CD8-positive, alpha-beta memory T cell (primary cell): ENCODE data around the gene SEMA5A. TPM values are rescaled to one million over a fixed set of nuclear protein-coding genes. Genes with fewer than 3 reads are reported as not detected.

Source experiments
- CTCF ChIA-PET: fragments of 350-600 bp; sonication (Branson Sonifier 250); formaldehyde crosslinking; loops from one replicate; lab custom pipeline; 2021; ENCODE audit warnings: antibody characterized with exemption; lab: Charles Lee
- POLR2A ChIA-PET: fragments of 350-600 bp; sonication (Branson Sonifier 250); formaldehyde crosslinking; loops from one replicate; lab custom pipeline; 2021; ENCODE audit warnings: antibody characterized with exemption; lab: Charles Lee
- DNase-seq, 5 donors: peaks; one replicate each; pipeline versions ENCODE4 v3.0.0 to v3.0.0-alpha.2; 2020 to 2022; ENCODE audit warnings: mixed read lengths in 1 of 5
- H3K27ac ChIP-seq: one replicate; pipeline ENCODE4 v1.7.0; 2013; ENCODE audit warnings: low read depth, mild to moderate bottlenecking, low read length, moderate library complexity
- H3K27me3 ChIP-seq: 2 replicates; pipeline ENCODE4 v1.7.0; 2013; ENCODE audit warnings: low read length, mild to moderate bottlenecking; ENCODE audit not compliant: insufficient read depth, poor library complexity, severe bottlenecking
- H3K36me3 ChIP-seq: 2 replicates; pipeline ENCODE4 v1.7.0; 2013; ENCODE audit warnings: mild to moderate bottlenecking, low read length, moderate library complexity; ENCODE audit not compliant: insufficient read depth
- H3K4me1 ChIP-seq: 2 replicates; pipeline ENCODE4 v1.7.0; 2013; ENCODE audit warnings: mild to moderate bottlenecking, low read length, moderate library complexity; ENCODE audit not compliant: insufficient read depth
- H3K4me3 ChIP-seq: 2 replicates; pipeline ENCODE4 v1.7.0; 2013; ENCODE audit warnings: mild to moderate bottlenecking, low read length
- H3K9me3 ChIP-seq: 2 replicates; pipeline ENCODE4 v1.7.0; 2013; ENCODE audit warnings: mild to moderate bottlenecking, low read length
- H3K27ac Mint-ChIP-seq, 8 donors: one replicate each; pipeline ENCODE4 v1.8.0; 2020 to 2021; ENCODE audit warnings: mixed read lengths in 8 of 8, mild to moderate bottlenecking in 6 of 8, inconsistent platforms in 3 of 8, moderate library complexity in 3 of 8
- H3K27me3 Mint-ChIP-seq, 2 donors: one replicate each; pipeline ENCODE4 v1.8.0; 2020 to 2021; ENCODE audit warnings: mixed read lengths in 2 of 2, mild to moderate bottlenecking in 1 of 2, moderate library complexity in 1 of 2
- H3K36me3 Mint-ChIP-seq, 3 donors: one replicate each; pipeline ENCODE4 v1.8.0; 2020 to 2021; ENCODE audit warnings: mixed read lengths in 3 of 3, inconsistent platforms in 1 of 3, mild to moderate bottlenecking in 1 of 3
- H3K4me1 Mint-ChIP-seq, 3 donors: one replicate each; pipeline ENCODE4 v1.8.0; 2020 to 2021; ENCODE audit warnings: mixed read lengths in 3 of 3, inconsistent platforms in 1 of 3, mild to moderate bottlenecking in 1 of 3
- H3K4me3 Mint-ChIP-seq, 7 donors: one replicate each; pipeline ENCODE4 v1.8.0; 2020 to 2021; ENCODE audit warnings: mixed read lengths in 7 of 7, mild to moderate bottlenecking in 6 of 7, moderate library complexity in 4 of 7, inconsistent platforms in 2 of 7
- H3K9me3 Mint-ChIP-seq, 5 donors: one replicate each; pipeline ENCODE4 v1.8.0; 2020 to 2022; ENCODE audit warnings: mixed read lengths in 5 of 5, mild to moderate bottlenecking in 3 of 5, moderate library complexity in 2 of 5, inconsistent platforms in 1 of 5
- polyA plus RNA-seq: library from polyadenylated mRNA; unstranded; fragments of 300-500 nt; fragmentation: Illumina TruSeq; gene quantifications from one replicate; pipeline ENCODE4 v1.2.3, GENCODE V29; 2021
- total RNA-seq, 2 experiments: library from RNA; stranded (reverse); gene quantifications; one replicate each; pipeline ENCODE4 v1.2.3, GENCODE V29; 2021

SEMA5A gene
- total and polyA plus RNA-seq, 3 experiments from 2014 or later = not detected

DNA sequence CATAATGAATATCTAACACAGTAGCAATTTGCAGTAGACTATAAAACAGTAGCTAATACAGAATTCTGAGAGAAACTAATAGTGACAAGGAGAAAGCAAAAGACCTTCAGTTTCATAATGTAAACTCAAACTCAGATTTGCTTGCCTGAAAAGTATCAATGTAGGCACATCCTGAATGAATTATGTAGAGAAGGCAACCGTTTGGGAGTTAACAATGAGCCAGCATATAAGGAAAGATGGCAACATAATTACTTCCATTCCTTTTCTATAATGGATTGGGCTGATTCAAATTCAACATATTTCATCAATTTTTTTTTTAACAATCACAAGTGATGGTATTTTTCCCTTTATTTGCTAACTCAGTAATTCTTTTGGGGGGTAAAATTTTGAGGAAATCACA lies 261.6 kb downstream of the SEMA5A start:
- Histone ChIP-seq H3K4me1 (no peaks in the 10 kb centered on the region), H3K36me3 (no peaks in the 10 kb centered on the region), H3K4me3 (no peak overlapping the region), H3K9me3 (no peaks in the 10 kb centered on the region), H3K27me3 (no peaks in the 10 kb centered on the region), H3K27ac (no peak overlapping the region)
- H3K9me3 Mint-ChIP-seq = peaks cover 0 to 6% (median 4%) of the 10 kb centered on the region in 5 donors
- H3K36me3 Mint-ChIP-seq = no peaks in the 10 kb centered on the region
- no peak overlapping the region for H3K27ac Mint-ChIP-seq
- no peaks in the 10 kb centered on the region for H3K4me1 Mint-ChIP-seq
- no peak for DNase-seq
- H3K27me3 Mint-ChIP-seq = peaks cover 0 to 3% of the 10 kb centered on the region in 2 donors
- H3K4me3 Mint-ChIP-seq = no peak overlapping the region
- ChIA-PET POLR2A (no interaction called here), CTCF (no interaction called here)

GRCh38 chr5:9283473-9283872 lies 262.4 kb downstream of the SEMA5A start:
- H3K4me3 ChIP-seq = no peak overlapping the region
- no peaks in the 10 kb centered on the region for H3K36me3 Mint-ChIP-seq
- ChIA-PET POLR2A (no interaction called here), CTCF (no interaction called here)
- H3K36me3 ChIP-seq = no peaks in the 10 kb centered on the region
- no peaks in the 10 kb centered on the region for H3K27me3 ChIP-seq
- H3K4me3 Mint-ChIP-seq = no peak overlapping the region
- peaks cover 0 to 3% of the 10 kb centered on the region in 2 donors for H3K27me3 Mint-ChIP-seq
- no peaks in the 10 kb centered on the region for H3K4me1 Mint-ChIP-seq
- H3K9me3 Mint-ChIP-seq = peaks cover 0 to 8% (median 4%) of the 10 kb centered on the region in 5 donors
- H3K4me1 ChIP-seq = no peaks in the 10 kb centered on the region
- no peak overlapping the region for H3K27ac Mint-ChIP-seq
- no peak overlapping the region for H3K27ac ChIP-seq
- no peak for DNase-seq
- H3K9me3 ChIP-seq = no peaks in the 10 kb centered on the region

DNA sequence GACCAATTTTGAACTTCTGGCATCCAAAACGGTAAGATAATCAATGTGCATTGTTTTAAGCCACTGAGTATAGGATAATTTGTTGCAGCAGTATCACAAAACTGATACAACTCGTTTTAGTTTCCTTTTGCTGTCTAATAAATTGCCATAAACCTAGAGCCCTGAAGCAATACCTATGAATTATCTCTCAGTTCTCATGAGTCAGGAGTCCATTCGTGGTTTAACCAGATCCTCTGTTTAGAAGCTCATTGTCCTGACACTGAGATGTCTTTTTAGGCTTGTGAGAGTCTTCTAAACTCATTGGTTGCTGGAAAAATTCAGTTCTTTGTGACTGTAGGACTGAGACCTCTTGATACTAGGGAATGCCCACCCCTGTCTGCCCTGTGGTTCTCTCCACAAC lies 262.9 kb downstream of the SEMA5A start:
- Histone ChIP-seq H3K4me3 (no peak overlapping the region), H3K27me3 (no peaks in the 10 kb centered on the region), H3K9me3 (no peaks in the 10 kb centered on the region), H3K27ac (no peak overlapping the region), H3K4me1 (no peaks in the 10 kb centered on the region), H3K36me3 (no peaks in the 10 kb centered on the region)
- Mint-ChIP-seq H3K27me3 (peaks cover 0 to 3% of the 10 kb centered on the region in 2 donors), H3K4me1 (no peaks in the 10 kb centered on the region), H3K9me3 (peaks cover 3 to 8% (median 4%) of the 10 kb centered on the region in 5 donors), H3K36me3 (no peaks in the 10 kb centered on the region), H3K4me3 (no peak overlapping the region), H3K27ac (no peak overlapping the region)
- ChIA-PET CTCF (no interaction called here), POLR2A (no interaction called here)
- no peak for DNase-seq

GRCh38 chr5:9282211-9282610 lies 263.7 kb downstream of the SEMA5A start:
- H3K27me3 ChIP-seq = no peaks in the 10 kb centered on the region
- no peak for DNase-seq
- H3K27me3 Mint-ChIP-seq = peaks cover 0 to 3% of the 10 kb centered on the region in 2 donors
- H3K36me3 Mint-ChIP-seq = no peaks in the 10 kb centered on the region
- no peak overlapping the region for H3K4me3 ChIP-seq
- peaks cover 2 to 8% (median 5%) of the 10 kb centered on the region in 5 donors for H3K9me3 Mint-ChIP-seq
- CTCF ChIA-PET = no interaction called here
- H3K4me1 Mint-ChIP-seq = no peaks in the 10 kb centered on the region
- no peak overlapping the region for H3K4me3 Mint-ChIP-seq
- H3K27ac Mint-ChIP-seq = no peak overlapping the region
- H3K4me1 ChIP-seq = no peaks in the 10 kb centered on the region
- H3K9me3 ChIP-seq = no peaks in the 10 kb centered on the region
- H3K36me3 ChIP-seq = no peaks in the 10 kb centered on the region
- H3K27ac ChIP-seq = no peak overlapping the region
- POLR2A ChIA-PET = no interaction called here

DNA sequence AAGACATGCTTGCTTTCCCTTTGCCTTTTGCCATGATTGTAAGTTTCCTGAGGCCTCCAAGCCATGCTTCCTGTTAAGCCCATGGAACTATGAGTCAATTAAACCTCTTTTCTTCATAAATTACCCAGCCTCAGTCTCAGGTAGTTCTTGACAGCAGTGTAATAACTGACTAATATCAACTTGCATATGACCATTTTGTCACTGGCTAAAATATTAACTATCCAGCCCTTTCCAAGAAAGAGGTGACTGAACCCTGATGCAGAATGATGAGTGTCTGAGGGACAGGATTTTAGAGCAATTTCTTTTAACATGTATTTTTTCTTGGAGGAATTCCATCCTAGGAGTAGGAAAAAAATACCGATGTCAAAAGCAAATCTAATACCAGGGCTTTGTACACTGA lies 266.1 kb downstream of the SEMA5A start:
- Histone ChIP-seq H3K27ac (no peak overlapping the region), H3K36me3 (no peaks in the 10 kb centered on the region), H3K9me3 (no peaks in the 10 kb centered on the region), H3K27me3 (no peaks in the 10 kb centered on the region), H3K4me1 (no peaks in the 10 kb centered on the region), H3K4me3 (no peak overlapping the region)
- H3K36me3 Mint-ChIP-seq = no peaks in the 10 kb centered on the region
- H3K27ac Mint-ChIP-seq = no peak overlapping the region
- CTCF ChIA-PET = no interaction called here
- no peaks in the 10 kb centered on the region for H3K27me3 Mint-ChIP-seq
- no peak overlapping the region for H3K4me3 Mint-ChIP-seq
- POLR2A ChIA-PET = no interaction called here
- H3K9me3 Mint-ChIP-seq = peaks cover 2 to 19% (median 7%) of the 10 kb centered on the region in 5 donors
- H3K4me1 Mint-ChIP-seq = no peaks in the 10 kb centered on the region
- no peak for DNase-seq

- Mint-ChIP-seq H3K9me3 (peaks cover 4 to 19% (median 12%) of the 10 kb centered on the region in 5 donors), H3K4me3 (no peak overlapping the region), H3K27me3 (no peaks in the 10 kb centered on the region), H3K36me3 (no peaks in the 10 kb centered on the region), H3K27ac (no peak overlapping the region), H3K4me1 (no peaks in the 10 kb centered on the region)
- POLR2A ChIA-PET = no interaction called here
- H3K36me3 ChIP-seq = no peaks in the 10 kb centered on the region
- no peak overlapping the region for H3K4me3 ChIP-seq
- no peak for DNase-seq
- CTCF ChIA-PET = no interaction called here
- H3K27ac ChIP-seq = no peak overlapping the region
- no peaks in the 10 kb centered on the region for H3K4me1 ChIP-seq
- H3K27me3 ChIP-seq = no peaks in the 10 kb centered on the region
- no peaks in the 10 kb centered on the region for H3K9me3 ChIP-seq
Measured at GRCh38 chr5:9278921-9279603, 266.8 kb downstream of the SEMA5A start.

- Mint-ChIP-seq H3K36me3 (no peaks in the 10 kb centered on the region), H3K27me3 (peaks cover 0 to under 1% of the 10 kb centered on the region in 2 donors), H3K27ac (no peak overlapping the region), H3K4me1 (no peaks in the 10 kb centered on the region), H3K9me3 (peaks cover 8 to 19% (median 17%) of the 10 kb centered on the region in 5 donors), H3K4me3 (no peak overlapping the region)
- Histone ChIP-seq H3K27ac (no peak overlapping the region), H3K27me3 (no peaks in the 10 kb centered on the region), H3K36me3 (no peaks in the 10 kb centered on the region), H3K4me1 (no peaks in the 10 kb centered on the region), H3K4me3 (no peak overlapping the region), H3K9me3 (no peaks in the 10 kb centered on the region)
- DNase-seq = no peak
- CTCF ChIA-PET = no interaction called here
- POLR2A ChIA-PET = no interaction called here
Measured at GRCh38 chr5:9269014-9269413, 276.9 kb downstream of the SEMA5A start.

- Histone ChIP-seq H3K27me3 (no peaks in the 10 kb centered on the region), H3K27ac (no peak overlapping the region), H3K4me3 (no peak overlapping the region), H3K4me1 (no peaks in the 10 kb centered on the region), H3K9me3 (no peaks in the 10 kb centered on the region), H3K36me3 (no peaks in the 10 kb centered on the region)
- peaks cover 0 to 2% of the 10 kb centered on the region in 2 donors for H3K27me3 Mint-ChIP-seq
- H3K4me3 Mint-ChIP-seq = no peak overlapping the region
- H3K36me3 Mint-ChIP-seq = no peaks in the 10 kb centered on the region
- ChIA-PET POLR2A (no interaction called here), CTCF (no interaction called here)
- no peaks in the 10 kb centered on the region for H3K4me1 Mint-ChIP-seq
- H3K27ac Mint-ChIP-seq = no peak overlapping the region
- H3K9me3 Mint-ChIP-seq = peaks cover 8 to 22% (median 15%) of the 10 kb centered on the region in 5 donors
- DNase-seq = no peak
Measured at GRCh38 chr5:9268226-9268625, 277.6 kb downstream of the SEMA5A start.
